ENCODE results near the gene EFHC1. TPM values are rescaled to one million over a fixed set of nuclear protein-coding genes. Genes with fewer than 3 reads are reported as not detected.
"Not testable (repeated sequence)": the region's sequence is repeated elsewhere in the genome, so short reads cannot be mapped to it uniquely, and the experiment has no call there.

EFHC1 gene
- total and polyA plus RNA-seq, 7 donors = 1.8 to 38.5 (median 15.9) TPM

GRCh38 chr6:52422156-52422555 is 2.0 kb downstream of the EFHC1 start:
- no peak for DNase-seq
- Histone ChIP-seq H3K4me1 (peaks cover 0 to 22% (median 12%) of the 10 kb centered on the region in 4 donors), H3K27me3 (no peaks in the 10 kb centered on the region), H3K36me3 (peaks cover 0 to 17% (median 0%) of the 10 kb centered on the region in 4 donors), H3K9me3 (no peaks in the 10 kb centered on the region), H3K27ac (no peak overlapping the region), H3K4me3 (no peak overlapping the region)
- intact Hi-C loops (cut with DNase I) = loop anchor here (5.0 kb wide), 1 partner anchor 95 kb away; no protein-coding TSS in a partner anchor
- 91 to 94% methylated on average over 2 of the region's 2 CpGs for WGBS, 2 donors
- TF ChIP-seq POLR2AphosphoS5 (IDR thresholded peaks at IDR 0.05) (no peak), EP300 (IDR thresholded peaks at IDR 0.05) (no peak), POLR2A (IDR thresholded peaks at IDR 0.05) (no peak)
- TF ChIP-seq, protein P1, sequence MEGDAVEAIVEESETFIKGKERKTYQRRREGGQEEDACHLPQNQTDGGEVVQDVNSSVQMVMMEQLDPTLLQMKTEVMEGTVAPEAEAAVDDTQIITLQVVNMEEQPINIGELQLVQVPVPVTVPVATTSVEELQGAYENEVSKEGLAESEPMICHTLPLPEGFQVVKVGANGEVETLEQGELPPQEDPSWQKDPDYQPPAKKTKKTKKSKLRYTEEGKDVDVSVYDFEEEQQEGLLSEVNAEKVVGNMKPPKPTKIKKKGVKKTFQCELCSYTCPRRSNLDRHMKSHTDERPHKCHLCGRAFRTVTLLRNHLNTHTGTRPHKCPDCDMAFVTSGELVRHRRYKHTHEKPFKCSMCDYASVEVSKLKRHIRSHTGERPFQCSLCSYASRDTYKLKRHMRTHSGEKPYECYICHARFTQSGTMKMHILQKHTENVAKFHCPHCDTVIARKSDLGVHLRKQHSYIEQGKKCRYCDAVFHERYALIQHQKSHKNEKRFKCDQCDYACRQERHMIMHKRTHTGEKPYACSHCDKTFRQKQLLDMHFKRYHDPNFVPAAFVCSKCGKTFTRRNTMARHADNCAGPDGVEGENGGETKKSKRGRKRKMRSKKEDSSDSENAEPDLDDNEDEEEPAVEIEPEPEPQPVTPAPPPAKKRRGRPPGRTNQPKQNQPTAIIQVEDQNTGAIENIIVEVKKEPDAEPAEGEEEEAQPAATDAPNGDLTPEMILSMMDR (IDR thresholded peaks at IDR 0.05) = no peak

DNA sequence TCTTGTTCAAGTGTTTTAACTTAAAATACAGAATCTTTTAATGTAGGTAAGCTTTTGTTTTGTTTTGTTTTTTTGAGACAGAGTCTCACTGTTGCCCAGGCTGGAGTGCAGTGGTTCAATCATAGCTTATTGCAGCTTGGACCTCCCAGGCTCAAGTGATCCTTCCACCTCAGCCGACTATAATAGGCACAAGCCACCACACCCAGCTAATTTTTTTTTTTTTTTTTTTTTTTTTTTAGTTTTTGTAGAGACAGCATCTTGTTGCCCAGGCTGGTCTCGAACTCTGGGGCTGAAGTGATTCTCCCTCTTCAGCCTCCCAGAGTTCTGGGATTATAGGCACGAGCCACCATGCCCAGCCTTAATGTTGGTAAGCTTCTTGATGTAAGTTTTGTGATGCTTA is 3.3 kb downstream of the EFHC1 start:
- Histone ChIP-seq H3K27me3 (no peaks in the 10 kb centered on the region), H3K36me3 (peaks cover 0 to 17% (median 0%) of the 10 kb centered on the region in 4 donors), H3K4me3 (no peak overlapping the region), H3K4me1 (peaks cover 0 to 14% (median 12%) of the 10 kb centered on the region in 4 donors), H3K9me3 (no peaks in the 10 kb centered on the region), H3K27ac (peak overlapping the region; percentile 13 to 58 (median 44))
- DNase-seq = no peak
- TF ChIP-seq POLR2A (IDR thresholded peaks at IDR 0.05) (no peak), POLR2AphosphoS5 (IDR thresholded peaks at IDR 0.05) (no peak), EP300 (IDR thresholded peaks at IDR 0.05) (no peak)
- TF ChIP-seq, protein P1 (IDR thresholded peaks at IDR 0.05) = no peak
- WGBS, 2 donors = 64 to 77% methylated on average over 3 of the region's 3 CpGs
- intact Hi-C loops (cut with DNase I) = loop anchor here (5.0 kb wide), 1 partner anchor 94 kb away; no protein-coding TSS in a partner anchor

GRCh38 chr6:52423971-52424381 is 3.8 kb downstream of the EFHC1 start:
- WGBS, 2 donors = 87 to 90% methylated on average over 8 of the region's 8 CpGs
- H3K27me3 ChIP-seq = no peaks in the 10 kb centered on the region
- peaks cover 0 to 17% (median 0%) of the 10 kb centered on the region in 4 donors for H3K36me3 ChIP-seq
- H3K4me3 ChIP-seq = no peak overlapping the region
- peak overlapping the region; percentile 13 to 58 (median 44) for H3K27ac ChIP-seq
- intact Hi-C loops (cut with DNase I) = loop anchor here (5.0 kb wide), 1 partner anchor 93 kb away; no protein-coding TSS in a partner anchor
- TF ChIP-seq POLR2AphosphoS5 (IDR thresholded peaks at IDR 0.05) = peak in 1 of 4 donors; percentile 24
- TF ChIP-seq, protein P1 (IDR thresholded peaks at IDR 0.05) = no peak
- H3K9me3 ChIP-seq = no peaks in the 10 kb centered on the region
- no peak for DNase-seq
- peaks cover 0 to 14% (median 12%) of the 10 kb centered on the region in 4 donors for H3K4me1 ChIP-seq

DNA sequence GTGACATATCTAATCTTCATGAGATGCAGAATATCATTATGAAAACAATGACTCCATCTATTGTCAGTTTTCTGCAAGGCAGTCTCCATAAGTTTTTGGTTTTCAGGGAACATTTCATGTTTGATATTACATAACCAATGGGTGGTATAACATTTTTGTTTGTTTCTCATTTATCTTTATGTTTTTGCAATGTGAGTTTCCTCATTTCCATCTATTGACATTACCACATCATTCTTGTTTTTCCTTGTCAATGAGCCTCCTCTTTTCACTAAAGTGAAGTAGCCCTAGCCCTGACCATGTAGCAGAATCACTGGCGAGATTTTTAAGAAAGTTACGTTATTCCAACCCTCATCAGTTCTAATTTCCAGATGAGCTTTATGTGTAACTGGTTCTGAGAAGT is 4.4 kb downstream of the EFHC1 start:
- 95 to 96% methylated on average over 2 of the region's 2 CpGs for WGBS, 2 donors
- no peak for DNase-seq
- TF ChIP-seq POLR2AphosphoS5 (IDR thresholded peaks at IDR 0.05) (no peak), POLR2A (IDR thresholded peaks at IDR 0.05) (no peak), EP300 (IDR thresholded peaks at IDR 0.05) (no peak)
- TF ChIP-seq, protein P1 (IDR thresholded peaks at IDR 0.05) = no peak
- Histone ChIP-seq H3K27me3 (no peaks in the 10 kb centered on the region), H3K9me3 (no peaks in the 10 kb centered on the region), H3K4me3 (no peak overlapping the region), H3K36me3 (peaks cover 0 to 17% (median 0%) of the 10 kb centered on the region in 4 donors), H3K27ac (peak overlapping the region; percentile 3 to 58 (median 44)), H3K4me1 (peaks cover 0 to 10% (median 7%) of the 10 kb centered on the region in 4 donors)
- intact Hi-C loops (cut with DNase I) = loop anchor here (5.0 kb wide), 1 partner anchor 93 kb away; no protein-coding TSS in a partner anchor

DNA sequence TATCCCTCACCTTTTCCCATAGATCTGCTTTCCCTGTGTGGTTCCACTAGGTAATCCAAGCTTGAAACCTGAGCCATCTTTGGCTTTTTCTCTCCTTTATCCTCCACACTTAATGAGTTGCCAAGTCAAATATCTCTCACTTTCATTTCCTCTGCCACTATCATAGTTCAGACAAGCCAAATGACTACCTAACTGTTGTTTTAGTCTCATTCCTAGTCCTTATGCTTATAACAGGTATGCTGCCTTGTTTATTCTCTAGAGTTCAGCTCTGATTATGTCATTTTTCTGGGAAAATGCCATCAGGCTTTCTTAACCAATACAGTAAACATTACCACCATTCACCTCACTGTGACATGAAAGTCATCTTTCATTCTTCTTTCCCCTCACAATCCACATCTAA is 6.5 kb downstream of the EFHC1 start:
- peaks cover 0 to 17% (median 0%) of the 10 kb centered on the region in 4 donors for H3K36me3 ChIP-seq
- H3K9me3 ChIP-seq = no peaks in the 10 kb centered on the region
- TF ChIP-seq EP300 (IDR thresholded peaks at IDR 0.05) = no peak
- TF ChIP-seq POLR2A (IDR thresholded peaks at IDR 0.05) = no peak
- TF ChIP-seq, protein P1 (IDR thresholded peaks at IDR 0.05) = no peak
- TF ChIP-seq POLR2AphosphoS5 (IDR thresholded peaks at IDR 0.05) = no peak
- no peak overlapping the region for H3K4me3 ChIP-seq
- intact Hi-C loops (cut with DNase I) = no loop called here
- H3K27me3 ChIP-seq = no peaks in the 10 kb centered on the region
- H3K27ac ChIP-seq = no peak overlapping the region
- H3K4me1 ChIP-seq = no peaks in the 10 kb centered on the region
- no peak for DNase-seq

DNA sequence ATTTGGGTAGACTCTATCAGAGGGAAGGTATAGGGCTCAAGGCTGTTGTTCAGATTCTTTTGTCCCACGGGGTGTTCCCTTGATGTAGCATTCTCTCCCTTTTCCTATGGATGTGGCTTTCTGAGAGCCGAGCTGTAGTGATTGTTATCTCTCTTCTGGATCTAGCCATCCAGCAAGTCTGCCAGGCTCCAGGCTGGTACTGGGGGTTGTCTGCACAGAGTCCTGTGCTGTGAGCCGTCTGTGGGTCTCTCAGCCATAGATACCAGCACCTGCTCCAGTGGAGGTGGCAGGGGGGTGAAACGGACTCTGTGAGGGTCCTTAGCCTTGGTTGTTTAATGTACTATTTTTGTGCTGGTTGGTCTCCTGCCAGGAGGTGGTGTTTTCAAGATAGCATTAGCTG is 13.2 kb downstream of the EFHC1 start:
- 78 to 94% methylated on average over 4 of the region's 4 CpGs for WGBS, 2 donors

More for the DNA sequence above, 13.2 kb downstream of the EFHC1 start:
- DNase-seq; H3K36me3 ChIP-seq; H3K27me3 ChIP-seq; H3K27ac ChIP-seq; intact Hi-C loops (cut with DNase I); H3K4me1 ChIP-seq; H3K4me3 ChIP-seq; H3K9me3 ChIP-seq: not testable (repeated sequence)
